H1 (cell line): ENCODE measurements around the gene NEDD4L. TPM values are rescaled to one million over a fixed set of nuclear protein-coding genes. Genes with fewer than 3 reads are reported as not detected.

Experiments used
- CTCF ChIA-PET: fragments of 300-600 bp; sonication (Branson Sonifier 250); formaldehyde crosslinking; loops from one replicate; lab custom pipeline; 2021; ENCODE audit not compliant: partially characterized antibody; lab: Charles Lee
- POLR2A ChIA-PET: fragments of 300-600 bp; sonication (Branson Sonifier 250); formaldehyde crosslinking; loops from one replicate; lab custom pipeline; 2021; ENCODE audit warnings: inconsistent platforms; ENCODE audit not compliant: partially characterized antibody; lab: Charles Lee
- DNase-seq, 2 experiments: peaks; one replicate each; pipeline versions ENCODE4 v3.0.0 to v3.0.0-alpha.2; 2010 to 2022; ENCODE audit warnings: low spot score in 2 of 2, low read depth in 1 of 2, mixed read lengths in 1 of 2
- FAIRE-seq: peaks from 2 replicates; lab custom pipeline; 2011; peaks lifted over from hg19 to GRCh38; lab: Jason Lieb, UNC
- H2AFZ ChIP-seq: 2 replicates; pipeline ENCODE4 v1.8.1; 2012; ENCODE audit warnings: low read length, inconsistent platforms
- H2AK5ac ChIP-seq: 2 replicates; pipeline ENCODE4 v1.6.1; 2013; ENCODE audit warnings: low read depth, low read length
- H2BK120ac ChIP-seq: replicated peaks from 2 replicates; pipeline ENCODE3; 2013; ENCODE audit warnings: low read depth, low read length, inconsistent platforms
- H2BK12ac ChIP-seq: 2 replicates; pipeline ENCODE4 v1.6.1; 2013; ENCODE audit warnings: low read depth, low read length
- H2BK15ac ChIP-seq: 2 replicates; pipeline ENCODE4 v1.6.1; 2013; ENCODE audit warnings: low read length
- H2BK20ac ChIP-seq: 2 replicates; pipeline ENCODE4 v1.6.1; 2013; ENCODE audit warnings: low read length
- H2BK5ac ChIP-seq: 2 replicates; pipeline ENCODE4 v1.6.1; 2013; ENCODE audit warnings: low read depth, low read length
- H3K14ac ChIP-seq: 2 replicates; pipeline ENCODE4 v1.6.1; 2013; ENCODE audit warnings: inconsistent platforms; ENCODE audit not compliant: insufficient read length
- H3K18ac ChIP-seq: 2 replicates; pipeline ENCODE4 v1.6.1; 2013; ENCODE audit warnings: low read length; ENCODE audit errors: extremely low read depth
- H3K23ac ChIP-seq: 2 replicates; pipeline ENCODE4 v1.6.1; 2013; ENCODE audit warnings: inconsistent platforms; ENCODE audit not compliant: insufficient read length
- H3K23me2 ChIP-seq: 2 replicates; pipeline ENCODE4 v1.6.1; 2013; ENCODE audit warnings: low read depth, low read length
- H3K27ac ChIP-seq: 2 replicates; pipeline ENCODE4 v1.6.1; 2011; ENCODE audit warnings: low read depth, low read length, inconsistent platforms
- H3K27me3 ChIP-seq, 4 experiments: replicated peaks in 1 of 4; 1 replicate in 1 of 4; 2 replicates in 3 of 4; pipeline versions ENCODE4 v1.6.1 to v1.8.1; 2011 to 2013; ENCODE audit warnings: low read length in 3 of 4, mild to moderate bottlenecking in 3 of 4, inconsistent platforms in 2 of 4, mixed read lengths in 2 of 4, moderate library complexity in 1 of 4; ENCODE audit not compliant: control insufficient read depth in 3 of 4, insufficient read depth in 3 of 4; ENCODE audit errors: extremely low read depth in 1 of 4
- H3K36me3 ChIP-seq, 4 experiments: 2 replicates each; pipeline versions ENCODE4 v1.6.1 to v1.8.1; 2011 to 2013; ENCODE audit warnings: mild to moderate bottlenecking in 4 of 4, low read length in 3 of 4, moderate library complexity in 2 of 4, control low read depth in 1 of 4, inconsistent platforms in 1 of 4; ENCODE audit not compliant: insufficient read depth in 4 of 4, control insufficient read depth in 2 of 4
- H3K4ac ChIP-seq: replicated peaks from 2 replicates; pipeline ENCODE3; 2013; ENCODE audit warnings: low read length, low read depth, mixed read lengths, inconsistent platforms; ENCODE audit not compliant: insufficient read length
- H3K4me1 ChIP-seq, 4 experiments: replicated peaks in 1 of 4; 1 replicate in 1 of 4; 2 replicates in 3 of 4; pipeline versions ENCODE4 v1.6.1 to v1.8.1; 2011 to 2013; ENCODE audit warnings: low read length in 3 of 4, inconsistent platforms in 2 of 4, mixed read lengths in 1 of 4; ENCODE audit not compliant: insufficient read depth in 4 of 4, control insufficient read depth in 3 of 4
- H3K4me2 ChIP-seq, 2 experiments: 2 replicates each; pipeline versions ENCODE4 v1.6.1 to v1.8.1; 2011 to 2013; ENCODE audit warnings: low read depth in 2 of 2, low read length in 2 of 2, control low read depth in 1 of 2, inconsistent platforms in 1 of 2, mild to moderate bottlenecking in 1 of 2; ENCODE audit not compliant: insufficient read depth in 1 of 2
- H3K4me3 ChIP-seq, 4 experiments: fragments of 200-600, 300-600 bp in 1 of 4; sonication (generic), shearing (Covaris generic), sonication (Bioruptor Twin) in 1 of 4; 2 replicates each; pipeline versions ENCODE4 v1.5.1 to v1.8.1; 2011 to 2016; ENCODE audit warnings: low read length in 4 of 4, low read depth in 3 of 4, control low read depth in 2 of 4, inconsistent platforms in 2 of 4, mild to moderate bottlenecking in 2 of 4, mixed read lengths in 1 of 4, moderate library complexity in 1 of 4; ENCODE audit not compliant: insufficient read depth in 2 of 4; ENCODE audit errors: extremely low read depth in 1 of 4
- H3K56ac ChIP-seq: replicated peaks from 2 replicates; pipeline ENCODE3; 2013; ENCODE audit warnings: low read depth, mild to moderate bottlenecking, mixed read lengths, low read length, inconsistent platforms; ENCODE audit not compliant: insufficient read length
- H3K79me1 ChIP-seq: 2 replicates; pipeline ENCODE4 v1.6.1; 2013; ENCODE audit warnings: low read depth, low read length, control low read depth
- H3K79me2 ChIP-seq, 2 experiments: 2 replicates each; pipeline versions ENCODE4 v1.6.1 to v1.8.1; 2012 to 2013; ENCODE audit warnings: low read length in 2 of 2, mild to moderate bottlenecking in 2 of 2, inconsistent platforms in 1 of 2; ENCODE audit not compliant: insufficient read depth in 2 of 2, control insufficient read depth in 1 of 2
- H3K9ac ChIP-seq, 4 experiments: replicated peaks in 1 of 4; 1 replicate in 1 of 4; 2 replicates in 3 of 4; pipeline versions ENCODE4 v1.6.1 to v1.8.1; 2011 to 2013; ENCODE audit warnings: low read depth in 3 of 4, low read length in 3 of 4, control low read depth in 2 of 4, mild to moderate bottlenecking in 2 of 4, moderate library complexity in 2 of 4, inconsistent platforms in 1 of 4; ENCODE audit errors: extremely low read depth in 1 of 4
- H3K9me3 ChIP-seq, 2 experiments: 2 replicates each; pipeline versions ENCODE4 v1.6.1 to v1.8.1; 2012 to 2013; ENCODE audit warnings: mild to moderate bottlenecking in 2 of 2, moderate library complexity in 2 of 2, control low read depth in 1 of 2, inconsistent platforms in 1 of 2, low read depth in 1 of 2, low read length in 1 of 2, mixed read lengths in 1 of 2; ENCODE audit not compliant: insufficient read depth in 2 of 2
- H4K20me1 ChIP-seq, 2 experiments: replicated peaks in 1 of 2; 2 replicates each; pipeline versions ENCODE3 to v1.8.1; 2011 to 2013; ENCODE audit warnings: inconsistent platforms in 2 of 2, low read length in 2 of 2, mild to moderate bottlenecking in 1 of 2; ENCODE audit not compliant: insufficient read depth in 2 of 2, control insufficient read depth in 1 of 2
- H4K5ac ChIP-seq: 2 replicates; pipeline ENCODE4 v1.6.1; 2013; ENCODE audit warnings: low read length, low read depth, mixed read lengths, inconsistent platforms; ENCODE audit not compliant: insufficient read length
- H4K8ac ChIP-seq: 2 replicates; pipeline ENCODE4 v1.8.0; 2013; ENCODE audit warnings: mild to moderate bottlenecking, moderate library complexity, low read length, inconsistent platforms; ENCODE audit not compliant: insufficient read depth; ENCODE audit errors: extremely low read depth
- H4K91ac ChIP-seq: replicated peaks from 2 replicates; pipeline ENCODE3; 2013; ENCODE audit warnings: low read length, mixed read lengths, inconsistent platforms; ENCODE audit not compliant: insufficient read length
- MAFK ChIP-seq: IDR thresholded peaks from 2 replicates; pipeline ENCODE4 v1.6.1; 2012; ENCODE audit warnings: low read depth, mild to moderate bottlenecking, improper control_type of control experiment, low read length
- PHF8 ChIP-seq: fragments of 200-600 bp; sonication (generic); conservative IDR thresholded peaks from 2 replicates; pipeline ENCODE4 v1.7.1; 2012; ENCODE audit warnings: low read depth, mild to moderate bottlenecking, inconsistent platforms, low read length, moderate library complexity
- SAP30 ChIP-seq: fragments of 300-600 bp; sonication (generic); IDR thresholded peaks from 2 replicates; pipeline ENCODE4 v1.7.1; 2012; ENCODE audit warnings: low read length, moderate library complexity, mild to moderate bottlenecking, inconsistent platforms; ENCODE audit not compliant: insufficient read depth, insufficient replicate concordance
- SIRT6 ChIP-seq: IDR thresholded peaks from one replicate; pipeline ENCODE4 v1.7.1; 2012; ENCODE audit warnings: low read length, inconsistent platforms
- SUZ12 ChIP-seq: fragments of 200-600 bp; sonication (generic); IDR thresholded peaks from 2 replicates; pipeline ENCODE4 v1.6.1; 2012; ENCODE audit warnings: mild to moderate bottlenecking, inconsistent platforms, low read length, moderate library complexity, mixed read lengths
- USF2 ChIP-seq: IDR thresholded peaks from 2 replicates; pipeline ENCODE4 v1.6.1; 2011; ENCODE audit warnings: low read length, improper control_type of control experiment
- WGBS, 2 experiments: shearing (Covaris generic) in 1 of 2; methylation state at CpG; one replicate each; pipeline versions ENCODE4 v1.1.6 to v1.1.7; 2013 to 2015; ENCODE audit warnings: low lambda C conversion rate in 2 of 2, mixed read lengths in 2 of 2, inconsistent platforms in 1 of 2, low coverage in 1 of 2, missing lambda C conversion rate in 1 of 2; ENCODE audit not compliant: insufficient replicate concordance in 2 of 2, insufficient coverage in 1 of 2, insufficient read length in 1 of 2; ENCODE audit errors: extremely low coverage in 1 of 2, missing lambda C conversion rate in 1 of 2; 5-methylcytosine and 5-hydroxymethylcytosine counted together
- polyA plus RNA-seq, 7 experiments: library from polyadenylated mRNA; depleted of rRNA in 3 of 7; stranded (reverse) in 5 of 7; unstranded in 2 of 7; fragments of >200 nt in 5 of 7; fragments of 200-250 nt in 2 of 7; gene quantifications; 1 replicate in 5 of 7; 2 replicates in 1 of 7; 4 replicates in 1 of 7; pipeline versions ENCODE4 v1.2.1 to v1.2.3, GENCODE V29; 2011 to 2013; ENCODE audit warnings: missing spikeins in 2 of 7, mixed read lengths in 2 of 7
- total RNA-seq: library from RNA; stranded (reverse); fragmentation: NEBNext Ultra II Directional; extraction: Animal tissue kit (Norgen Biotek cat#: 25700); gene quantifications from 2 replicates; pipeline ENCODE4 v1.2.1, GENCODE V29; 2021

Gene NEDD4L
- total and polyA plus RNA-seq, 2 of the 8 experiments (the other 6 are each of a cell fraction or from before 2014, with no cell fraction given): 37.3 to 69.8 TPM

- CTCF ChIA-PET: interaction anchor here (0.9 to 4.9 kb wide), 4 partner anchors 8 to 103 kb away, joined by 4 to 45 read pairs (median 16); partner anchors contain the start of gene NEDD4L
- no peak overlapping the region for H2AFZ ChIP-seq
- no peak overlapping the region for H2BK12ac ChIP-seq
- H4K91ac ChIP-seq: no peak overlapping the region
- no peak overlapping the region for H3K27ac ChIP-seq
- H2BK120ac ChIP-seq: no peak overlapping the region
- no peak overlapping the region for H4K8ac ChIP-seq
- H3K23me2 ChIP-seq: no peaks in the 10 kb centered on the region
- H3K79me2 ChIP-seq: peaks cover 8 to 74% of the 10 kb centered on the region in 2 experiments
- H4K20me1 ChIP-seq: peaks cover 0 to 1% of the 10 kb centered on the region in 2 experiments
- no peak overlapping the region for H4K5ac ChIP-seq
- H3K23ac ChIP-seq: no peak overlapping the region
- POLR2A ChIA-PET: no interaction called here
- no peaks in the 10 kb centered on the region for H3K9me3 ChIP-seq
- no peak overlapping the region for H2BK5ac ChIP-seq
- 86% methylated on average over 8 of the region's 8 CpGs; no CpG with 5 or more reads in 1 of the 2 experiments for WGBS, 2 experiments
- H2BK20ac ChIP-seq: no peak overlapping the region
- no peak overlapping the region for H3K18ac ChIP-seq
- DNase-seq: no peak
- no peak overlapping the region for H3K4ac ChIP-seq
- 0 out of 7 replicates have a peak, but pooled peaks cover 0 to 2% (median 0%) of the 10 kb centered on the region in 4 experiments for H3K4me1 ChIP-seq
- no peaks in the 10 kb centered on the region for H3K36me3 ChIP-seq
- no peak overlapping the region for H3K14ac ChIP-seq
- no peak for TF ChIP-seq MAFK
- TF ChIP-seq PHF8: no peak
- no peak for TF ChIP-seq SAP30
- TF ChIP-seq SIRT6: no peak
- no peak for TF ChIP-seq USF2
- no peak for TF ChIP-seq SUZ12
- H3K4me2 ChIP-seq: no peak overlapping the region
- no peak overlapping the region for H2BK15ac ChIP-seq
- no peak overlapping the region for H3K9ac ChIP-seq
- H3K27me3 ChIP-seq: no peaks in the 10 kb centered on the region
- H3K56ac ChIP-seq: no peak overlapping the region
- peaks cover 10% of the 10 kb centered on the region for H3K79me1 ChIP-seq
- no peak overlapping the region for H2AK5ac ChIP-seq
- no peak for FAIRE-seq
- no peak overlapping the region for H3K4me3 ChIP-seq
Observed at GRCh38 chr18:58146099-58146498, 102.1 kb downstream of the NEDD4L start.
